CD14-positive monocyte (primary cell): Measurements from ENCODE around the gene STXBP6. TPM values are rescaled to one million over a fixed set of nuclear protein-coding genes. Genes with fewer than 3 reads are reported as not detected.

ENCODE experiments used
- DNase-seq, 3 donors: peaks; one replicate each; pipeline ENCODE4 v3.0.0-alpha.2; 2011 to 2022
- H2AFZ ChIP-seq: 2 replicates; pipeline ENCODE4 v1.6.0; 2012; ENCODE audit warnings: mild to moderate bottlenecking, low read depth, low read length, inconsistent platforms; ENCODE audit not compliant: insufficient read depth, poor library complexity, severe bottlenecking
- H3K27ac ChIP-seq, 2 donors: 1 replicate in 1 of 2; 2 replicates in 1 of 2; pipeline ENCODE4 v1.5.1; 2012 to 2013; ENCODE audit warnings: low read length in 2 of 2, control low read depth in 1 of 2, inconsistent platforms in 1 of 2, low read depth in 1 of 2, mild to moderate bottlenecking in 1 of 2
- H3K27me3 ChIP-seq, 2 donors: one replicate each; pipeline versions ENCODE4 v1.6.0 to v1.6.1; 2011 to 2013; ENCODE audit warnings: low read length in 2 of 2; ENCODE audit not compliant: control insufficient read depth in 2 of 2, insufficient read depth in 2 of 2
- H3K36me3 ChIP-seq, 2 donors: replicated peaks in 1 of 2; 1 replicate in 1 of 2; 2 replicates in 1 of 2; pipeline versions ENCODE4 v1.5.1 to v1.6.1; 2012 to 2013; ENCODE audit warnings: low read length in 2 of 2, control low read depth in 1 of 2, inconsistent platforms in 1 of 2, mild to moderate bottlenecking in 1 of 2; ENCODE audit not compliant: insufficient read depth in 2 of 2, control insufficient read depth in 1 of 2
- H3K4me1 ChIP-seq, 2 donors: 1 replicate in 1 of 2; 2 replicates in 1 of 2; pipeline versions ENCODE4 v1.5.1 to v1.6.1; 2012 to 2013; ENCODE audit warnings: low read length in 2 of 2, control low read depth in 1 of 2, inconsistent platforms in 1 of 2, mild to moderate bottlenecking in 1 of 2, moderate library complexity in 1 of 2; ENCODE audit not compliant: insufficient read depth in 2 of 2, control insufficient read depth in 1 of 2
- H3K4me2 ChIP-seq: replicated peaks from 2 replicates; pipeline ENCODE3; 2012; ENCODE audit warnings: low read length, moderate library complexity, mild to moderate bottlenecking; ENCODE audit not compliant: poor library complexity, severe bottlenecking; ENCODE audit errors: extremely low read depth
- H3K4me3 ChIP-seq, 3 experiments: fragments of 200-600 bp in 1 of 3; sonication (generic) in 1 of 3; replicated peaks in 1 of 3; 1 replicate in 2 of 3; 2 replicates in 1 of 3; pipeline ENCODE4 v1.5.1; 2011 to 2013; ENCODE audit warnings: low read length in 3 of 3, mild to moderate bottlenecking in 3 of 3, control low read depth in 2 of 3, low read depth in 2 of 3, inconsistent platforms in 1 of 3, moderate library complexity in 1 of 3
- H3K79me2 ChIP-seq: 2 replicates; pipeline ENCODE4 v1.6.0; 2012; ENCODE audit warnings: mild to moderate bottlenecking, control low read depth, inconsistent platforms, low read length, moderate library complexity; ENCODE audit not compliant: insufficient read depth
- H3K9ac ChIP-seq: 2 replicates; pipeline ENCODE4 v1.6.0; 2017; ENCODE audit warnings: low read length, mild to moderate bottlenecking; ENCODE audit not compliant: insufficient read depth, poor library complexity, severe bottlenecking
- H3K9me3 ChIP-seq, 2 donors: replicated peaks in 1 of 2; 1 replicate in 1 of 2; 2 replicates in 1 of 2; pipeline versions ENCODE4 v1.5.1 to v1.6.1; 2012 to 2013; ENCODE audit warnings: low read length in 2 of 2, control low read depth in 1 of 2; ENCODE audit not compliant: control insufficient read depth in 1 of 2, insufficient read depth in 1 of 2
- H4K20me1 ChIP-seq: 2 replicates; pipeline ENCODE4 v1.6.0; 2012; ENCODE audit warnings: mild to moderate bottlenecking, low read length, control low read depth, moderate library complexity; ENCODE audit not compliant: insufficient read depth
- H3K27ac Mint-ChIP-seq, 7 donors: one replicate each; pipeline ENCODE4 v1.8.0; 2020; ENCODE audit warnings: mild to moderate bottlenecking in 7 of 7, mixed read lengths in 7 of 7, moderate library complexity in 6 of 7, inconsistent platforms in 2 of 7
- H3K27me3 Mint-ChIP-seq, 3 donors: one replicate each; pipeline ENCODE4 v1.8.0; 2021 to 2022; ENCODE audit warnings: low read depth in 3 of 3, mild to moderate bottlenecking in 3 of 3, mixed read lengths in 3 of 3, moderate library complexity in 3 of 3, inconsistent platforms in 1 of 3
- H3K36me3 Mint-ChIP-seq, 2 donors: one replicate each; pipeline ENCODE4 v1.8.0; 2020; ENCODE audit warnings: mixed read lengths in 2 of 2, inconsistent platforms in 1 of 2, mild to moderate bottlenecking in 1 of 2
- H3K4me1 Mint-ChIP-seq: one replicate; pipeline ENCODE4 v1.8.0; 2020; ENCODE audit warnings: mild to moderate bottlenecking, mixed read lengths
- H3K4me3 Mint-ChIP-seq, 2 donors: one replicate each; pipeline ENCODE4 v1.8.0; 2020; ENCODE audit warnings: mild to moderate bottlenecking in 2 of 2, mixed read lengths in 2 of 2, moderate library complexity in 1 of 2
- H3K9me3 Mint-ChIP-seq, 7 donors: one replicate each; pipeline ENCODE4 v1.8.0; 2020 to 2022; ENCODE audit warnings: mixed read lengths in 7 of 7, mild to moderate bottlenecking in 6 of 7, moderate library complexity in 6 of 7, inconsistent platforms in 2 of 7
- CTCF ChIP-seq: fragments of 200-600 bp; IDR thresholded peaks from one replicate; pipeline ENCODE4 v1.8.0; 2022; ENCODE audit warnings: antibody characterized with exemption, mild to moderate bottlenecking
- WGBS: methylation state at CpG from one replicate; pipeline ENCODE4 v1.1.5; 2013; ENCODE audit warnings: missing lambda C conversion rate; ENCODE audit not compliant: insufficient coverage; 5-methylcytosine and 5-hydroxymethylcytosine counted together
- intact Hi-C, 2 donors: fragments of 100-400 bp; cut with micrococcal nuclease; formaldehyde crosslinking; loops; one replicate each; pipeline versions ENCODE4 v1.15.0 to v1.15.1; 2023
- polyA plus RNA-seq, 3 donors: library from polyadenylated mRNA; depleted of rRNA in 1 of 3; unstranded in 2 of 3; stranded (reverse) in 1 of 3; fragments of 300-500 nt in 2 of 3; fragments of >200 nt in 1 of 3; fragmentation: Illumina TruSeq in 2 of 3; gene quantifications; 1 replicate in 2 of 3; 2 replicates in 1 of 3; pipeline ENCODE4 v1.2.3, GENCODE V29; 2012 to 2021

Gene STXBP6
- polyA plus RNA-seq, 3 donors, result 0.05 to 0.25 (median 0.08) TPM

DNA sequence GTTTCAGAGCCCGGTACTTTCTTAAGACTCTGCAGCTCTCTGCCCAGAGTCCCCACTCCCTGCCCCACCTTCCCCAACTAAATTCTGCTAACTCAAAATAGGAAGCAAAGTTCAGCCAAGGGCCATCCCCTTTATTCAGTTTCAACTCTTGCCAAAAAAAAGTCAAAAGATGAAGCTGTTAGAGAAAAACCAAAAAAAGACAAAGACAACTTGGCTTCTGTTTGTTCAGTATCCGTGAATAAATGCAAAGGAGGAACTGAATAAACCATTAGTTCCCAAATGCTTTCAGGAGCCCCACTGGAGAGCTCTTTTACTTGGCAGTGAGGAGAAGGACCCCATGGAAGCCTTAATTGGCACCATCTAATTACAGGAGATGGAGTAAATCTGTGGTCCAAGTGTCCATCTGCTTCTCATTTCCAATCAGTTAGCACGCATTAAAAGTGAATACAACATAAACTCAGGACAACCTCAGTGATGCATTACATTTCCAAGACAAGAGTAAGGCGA is 260.5 kb downstream of the STXBP6 start:
- H3K9me3 ChIP-seq, result no peaks in the 10 kb centered on the region
- H3K9ac ChIP-seq, result no peak overlapping the region
- no peaks in the 10 kb centered on the region for H3K79me2 ChIP-seq
- no peak overlapping the region for H3K4me3 ChIP-seq
- Mint-ChIP-seq H3K4me1 (peaks cover 9% of the 10 kb centered on the region), H3K36me3 (no peaks in the 10 kb centered on the region), H3K4me3 (no peak overlapping the region), H3K9me3 (peaks cover 0 to 5% (median 1%) of the 10 kb centered on the region in 7 donors), H3K27me3 (peaks cover 0 to 2% (median 1%) of the 10 kb centered on the region in 3 donors), H3K27ac (no peak overlapping the region)
- H3K36me3 ChIP-seq, result no peaks in the 10 kb centered on the region
- no peak overlapping the region for H3K27ac ChIP-seq
- no peak overlapping the region for H2AFZ ChIP-seq
- H3K4me1 ChIP-seq, result no peaks in the 10 kb centered on the region
- DNase-seq, result no peak
- H4K20me1 ChIP-seq, result no peaks in the 10 kb centered on the region
- no peaks in the 10 kb centered on the region for H3K27me3 ChIP-seq
- intact Hi-C loops, result no loop called here
- WGBS, result 17% methylated on average over 1 of the region's 4 CpGs
- no peak overlapping the region for H3K4me2 ChIP-seq
- TF ChIP-seq CTCF, result no peak

- TF ChIP-seq CTCF, result no peak
- Histone ChIP-seq H3K4me2 (no peak overlapping the region), H3K79me2 (no peaks in the 10 kb centered on the region), H3K9ac (no peak overlapping the region), H3K27me3 (no peaks in the 10 kb centered on the region), H3K4me3 (no peak overlapping the region), H4K20me1 (no peaks in the 10 kb centered on the region), H2AFZ (no peak overlapping the region), H3K4me1 (no peaks in the 10 kb centered on the region), H3K36me3 (no peaks in the 10 kb centered on the region), H3K27ac (no peak overlapping the region), H3K9me3 (no peaks in the 10 kb centered on the region)
- H3K27me3 Mint-ChIP-seq, result peaks cover 0 to 1% (median 0%) of the 10 kb centered on the region in 3 donors
- peaks cover 0 to 5% (median 1%) of the 10 kb centered on the region in 7 donors for H3K9me3 Mint-ChIP-seq
- no peaks in the 10 kb centered on the region for H3K36me3 Mint-ChIP-seq
- peaks cover 4% of the 10 kb centered on the region for H3K4me1 Mint-ChIP-seq
- no peak overlapping the region for H3K4me3 Mint-ChIP-seq
- DNase-seq, result no peak
- H3K27ac Mint-ChIP-seq, result no peak overlapping the region
- intact Hi-C loops, result no loop called here
- WGBS, result no CpG with 5 or more reads among the region's 1 CpG
Observed at GRCh38 chr14:24785698-24786097, 264.2 kb downstream of the STXBP6 start.
